ENCODE measurements around the gene OR10AD1. TPM values are rescaled to one million over a fixed set of nuclear protein-coding genes. Genes with fewer than 3 reads are reported as not detected.

Gene OR10AD1
- polyA plus RNA-seq, 1 donor from 2014 or later, result not detected

DNA sequence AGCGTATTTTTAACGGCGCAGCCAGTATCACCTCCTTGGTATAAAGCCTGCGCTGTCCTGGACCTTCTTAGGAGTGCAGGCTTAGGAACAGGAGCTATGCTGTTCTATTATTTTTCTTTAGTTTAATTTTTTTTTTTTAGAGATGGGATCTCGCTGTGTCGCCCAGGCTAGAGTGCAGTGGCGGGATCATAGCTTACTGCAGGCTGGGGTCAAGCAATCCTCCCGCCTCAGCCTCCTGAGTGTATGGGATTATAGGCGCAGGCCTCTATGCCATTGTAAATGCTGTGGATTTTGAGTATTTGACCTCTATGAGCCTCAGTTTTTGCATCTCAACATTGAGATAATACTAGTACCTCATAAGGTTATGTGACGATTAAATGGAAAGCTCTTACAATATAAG is 4.1 kb downstream of the OR10AD1 start:
- Histone ChIP-seq H3F3A (ENCODE audit: insufficient read depth, low read length, poor library complexity, severe bottlenecking) (no peaks in the 10 kb centered on the region), H3K4me3 (ENCODE audit: low read length) (no peak overlapping the region), H3K79me2 (replicated peaks; ENCODE audit: insufficient read depth, low read length) (no peaks in the 10 kb centered on the region), H2AFZ (ENCODE audit: low read depth, low read length) (no peak overlapping the region), H3K9me2 (ENCODE audit: insufficient read depth, low read length) (no peaks in the 10 kb centered on the region), H3K9me3 (ENCODE audit: low read length) (no peaks in the 10 kb centered on the region), H4K20me1 (ENCODE audit: insufficient read depth) (no peaks in the 10 kb centered on the region), H3K27ac (ENCODE audit: low read length) (no peak overlapping the region), H3K9ac (ENCODE audit: low read length) (no peak overlapping the region), H3K4me2 (ENCODE audit: low read length) (no peak overlapping the region), H3K36me3 (ENCODE audit: insufficient read depth, low read length) (no peaks in the 10 kb centered on the region), H3K27me3 (ENCODE audit: insufficient read depth, low read depth, low read length) (no peaks in the 10 kb centered on the region)
- TF ChIP-seq RAD21 (conservative IDR thresholded peaks at IDR 0.05) (no peak), EZH2 (IDR thresholded peaks at IDR 0.05; ENCODE audit: borderline replicate concordance, insufficient read depth, low read length, poor library complexity, severe bottlenecking) (no peak), EP300 (conservative IDR thresholded peaks at IDR 0.05; ENCODE audit: poor library complexity, severe bottlenecking) (no peak), TAF1 (IDR thresholded peaks at IDR 0.05; ENCODE audit: low read depth) (no peak), SMC3 (conservative IDR thresholded peaks at IDR 0.05; ENCODE audit: poor library complexity) (no peak)
- TF ChIP-seq, protein P1, sequence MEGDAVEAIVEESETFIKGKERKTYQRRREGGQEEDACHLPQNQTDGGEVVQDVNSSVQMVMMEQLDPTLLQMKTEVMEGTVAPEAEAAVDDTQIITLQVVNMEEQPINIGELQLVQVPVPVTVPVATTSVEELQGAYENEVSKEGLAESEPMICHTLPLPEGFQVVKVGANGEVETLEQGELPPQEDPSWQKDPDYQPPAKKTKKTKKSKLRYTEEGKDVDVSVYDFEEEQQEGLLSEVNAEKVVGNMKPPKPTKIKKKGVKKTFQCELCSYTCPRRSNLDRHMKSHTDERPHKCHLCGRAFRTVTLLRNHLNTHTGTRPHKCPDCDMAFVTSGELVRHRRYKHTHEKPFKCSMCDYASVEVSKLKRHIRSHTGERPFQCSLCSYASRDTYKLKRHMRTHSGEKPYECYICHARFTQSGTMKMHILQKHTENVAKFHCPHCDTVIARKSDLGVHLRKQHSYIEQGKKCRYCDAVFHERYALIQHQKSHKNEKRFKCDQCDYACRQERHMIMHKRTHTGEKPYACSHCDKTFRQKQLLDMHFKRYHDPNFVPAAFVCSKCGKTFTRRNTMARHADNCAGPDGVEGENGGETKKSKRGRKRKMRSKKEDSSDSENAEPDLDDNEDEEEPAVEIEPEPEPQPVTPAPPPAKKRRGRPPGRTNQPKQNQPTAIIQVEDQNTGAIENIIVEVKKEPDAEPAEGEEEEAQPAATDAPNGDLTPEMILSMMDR (IDR thresholded peaks at IDR 0.05; ENCODE audit: poor library complexity, severe bottlenecking), result no peak
- TF ChIP-seq, protein P2, sequence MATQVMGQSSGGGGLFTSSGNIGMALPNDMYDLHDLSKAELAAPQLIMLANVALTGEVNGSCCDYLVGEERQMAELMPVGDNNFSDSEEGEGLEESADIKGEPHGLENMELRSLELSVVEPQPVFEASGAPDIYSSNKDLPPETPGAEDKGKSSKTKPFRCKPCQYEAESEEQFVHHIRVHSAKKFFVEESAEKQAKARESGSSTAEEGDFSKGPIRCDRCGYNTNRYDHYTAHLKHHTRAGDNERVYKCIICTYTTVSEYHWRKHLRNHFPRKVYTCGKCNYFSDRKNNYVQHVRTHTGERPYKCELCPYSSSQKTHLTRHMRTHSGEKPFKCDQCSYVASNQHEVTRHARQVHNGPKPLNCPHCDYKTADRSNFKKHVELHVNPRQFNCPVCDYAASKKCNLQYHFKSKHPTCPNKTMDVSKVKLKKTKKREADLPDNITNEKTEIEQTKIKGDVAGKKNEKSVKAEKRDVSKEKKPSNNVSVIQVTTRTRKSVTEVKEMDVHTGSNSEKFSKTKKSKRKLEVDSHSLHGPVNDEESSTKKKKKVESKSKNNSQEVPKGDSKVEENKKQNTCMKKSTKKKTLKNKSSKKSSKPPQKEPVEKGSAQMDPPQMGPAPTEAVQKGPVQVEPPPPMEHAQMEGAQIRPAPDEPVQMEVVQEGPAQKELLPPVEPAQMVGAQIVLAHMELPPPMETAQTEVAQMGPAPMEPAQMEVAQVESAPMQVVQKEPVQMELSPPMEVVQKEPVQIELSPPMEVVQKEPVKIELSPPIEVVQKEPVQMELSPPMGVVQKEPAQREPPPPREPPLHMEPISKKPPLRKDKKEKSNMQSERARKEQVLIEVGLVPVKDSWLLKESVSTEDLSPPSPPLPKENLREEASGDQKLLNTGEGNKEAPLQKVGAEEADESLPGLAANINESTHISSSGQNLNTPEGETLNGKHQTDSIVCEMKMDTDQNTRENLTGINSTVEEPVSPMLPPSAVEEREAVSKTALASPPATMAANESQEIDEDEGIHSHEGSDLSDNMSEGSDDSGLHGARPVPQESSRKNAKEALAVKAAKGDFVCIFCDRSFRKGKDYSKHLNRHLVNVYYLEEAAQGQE (IDR thresholded peaks at IDR 0.05; ENCODE audit: borderline replicate concordance), result no peak

DNA sequence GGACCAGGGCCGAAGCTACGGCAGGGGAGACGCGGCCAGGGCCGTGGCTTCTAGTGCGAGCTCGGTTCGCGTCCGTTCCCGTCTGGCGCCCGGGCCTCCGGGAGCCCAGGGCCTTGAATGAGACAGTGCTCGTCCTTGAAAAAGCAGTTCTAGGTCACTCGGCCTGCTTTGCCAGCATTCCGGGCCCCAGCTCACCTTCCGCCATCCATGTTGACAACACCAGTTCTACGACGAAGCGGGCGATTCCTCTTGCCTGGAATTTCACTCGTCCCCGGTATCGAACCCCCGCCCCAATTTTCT is 4.5 kb downstream of the OR10AD1 start:
- no peak overlapping the region for H2AFZ ChIP-seq (ENCODE audit: low read depth, low read length)
- H3K9me3 ChIP-seq (ENCODE audit: low read length), result no peaks in the 10 kb centered on the region
- TF ChIP-seq POLR2AphosphoS5 (IDR thresholded peaks at IDR 0.05) (no peak), TAF1 (IDR thresholded peaks at IDR 0.05; ENCODE audit: low read depth) (no peak), SMC3 (conservative IDR thresholded peaks at IDR 0.05; ENCODE audit: poor library complexity) (no peak), RAD21 (conservative IDR thresholded peaks at IDR 0.05) (no peak), EP300 (conservative IDR thresholded peaks at IDR 0.05; ENCODE audit: poor library complexity, severe bottlenecking) (no peak), MXI1 (conservative IDR thresholded peaks at IDR 0.05; ENCODE audit: poor library complexity, severe bottlenecking) (no peak), EZH2 (IDR thresholded peaks at IDR 0.05; ENCODE audit: borderline replicate concordance, insufficient read depth, low read length, poor library complexity, severe bottlenecking) (no peak)
- TF ChIP-seq, protein P2 (IDR thresholded peaks at IDR 0.05; ENCODE audit: borderline replicate concordance), result no peak
- TF ChIP-seq, protein P1 (IDR thresholded peaks at IDR 0.05; ENCODE audit: poor library complexity, severe bottlenecking), result no peak
- H3K9me2 ChIP-seq (ENCODE audit: insufficient read depth, low read length), result no peaks in the 10 kb centered on the region
- H3K4me3 ChIP-seq (ENCODE audit: low read length), result peak overlapping the region; percentile 60
- H3K4me2 ChIP-seq (ENCODE audit: low read length), result no peak overlapping the region
- H3K27me3 ChIP-seq (ENCODE audit: insufficient read depth, low read depth, low read length), result no peaks in the 10 kb centered on the region
- no peak overlapping the region for H3K27ac ChIP-seq (ENCODE audit: low read length)
- H3F3A ChIP-seq (ENCODE audit: insufficient read depth, low read length, poor library complexity, severe bottlenecking), result no peaks in the 10 kb centered on the region
- H4K20me1 ChIP-seq (ENCODE audit: insufficient read depth), result no peaks in the 10 kb centered on the region
- H3K79me2 ChIP-seq (replicated peaks; ENCODE audit: insufficient read depth, low read length), result no peaks in the 10 kb centered on the region
- peak overlapping the region; percentile 37 for H3K9ac ChIP-seq (ENCODE audit: low read length)
- H3K36me3 ChIP-seq (ENCODE audit: insufficient read depth, low read length), result no peaks in the 10 kb centered on the region
